Measurements from ENCODE around the gene LOXL4.

LOXL4 gene

GRCh38 chr10:98293550-98294269, 25.7 kb upstream of the LOXL4 start:
- no peak for TF ChIP-seq TAF1 (IDR thresholded peaks at IDR 0.05; ENCODE audit: borderline replicate concordance, low read depth, low read length)
- TF ChIP-seq POLR2A (IDR thresholded peaks at IDR 0.05; ENCODE audit: low read depth, low read length) = no peak
- TF ChIP-seq POLR2AphosphoS5 (IDR thresholded peaks at IDR 0.05; ENCODE audit: low read depth, low read length) = no peak
- no peak for DNase-seq (ENCODE audit: insufficient read length)
- FAIRE-seq = no peak

- TF ChIP-seq POLR2AphosphoS5 (IDR thresholded peaks at IDR 0.05; ENCODE audit: low read depth, low read length) = no peak
- no peak for TF ChIP-seq TAF1 (IDR thresholded peaks at IDR 0.05; ENCODE audit: borderline replicate concordance, low read depth, low read length)
- TF ChIP-seq POLR2A (IDR thresholded peaks at IDR 0.05; ENCODE audit: low read depth, low read length) = no peak
- no peak for DNase-seq (ENCODE audit: insufficient read length)
- FAIRE-seq = no peak
These were observed 25.0 kb upstream of the LOXL4 start for GRCh38 chr10:98292971-98293370.

- no peak for TF ChIP-seq POLR2AphosphoS5 (IDR thresholded peaks at IDR 0.05; ENCODE audit: low read depth, low read length)
- no peak for DNase-seq (ENCODE audit: insufficient read length)
- FAIRE-seq = no peak
These were observed 21.8 kb upstream of the LOXL4 start for GRCh38 chr10:98289802-98290209.

GRCh38 chr10:98287321-98287720, 19.3 kb upstream of the LOXL4 start:
- no peak for TF ChIP-seq POLR2A (IDR thresholded peaks at IDR 0.05; ENCODE audit: low read depth, low read length)
- no peak for FAIRE-seq
- DNase-seq (ENCODE audit: insufficient read length) = no peak

- no peak for DNase-seq (ENCODE audit: insufficient read length)
- no peak for TF ChIP-seq POLR2AphosphoS5 (IDR thresholded peaks at IDR 0.05; ENCODE audit: low read depth, low read length)
- TF ChIP-seq TAF1 (IDR thresholded peaks at IDR 0.05; ENCODE audit: borderline replicate concordance, low read depth, low read length) = no peak
- TF ChIP-seq POLR2A (IDR thresholded peaks at IDR 0.05; ENCODE audit: low read depth, low read length) = no peak
- FAIRE-seq = no peak
These were observed 18.4 kb upstream of the LOXL4 start for GRCh38 chr10:98286419-98286818.

GRCh38 chr10:98285416-98285815, 17.4 kb upstream of the LOXL4 start:
- FAIRE-seq = no peak
- TF ChIP-seq POLR2AphosphoS5 (IDR thresholded peaks at IDR 0.05; ENCODE audit: low read depth, low read length) (no peak), POLR2A (IDR thresholded peaks at IDR 0.05; ENCODE audit: low read depth, low read length) (no peak), TAF1 (IDR thresholded peaks at IDR 0.05; ENCODE audit: borderline replicate concordance, low read depth, low read length) (no peak)
- no peak for DNase-seq (ENCODE audit: insufficient read length)

GRCh38 chr10:98276311-98276710, 8.3 kb upstream of the LOXL4 start:
- TF ChIP-seq POLR2A (IDR thresholded peaks at IDR 0.05; ENCODE audit: low read depth, low read length) = no peak
- no peak for TF ChIP-seq POLR2AphosphoS5 (IDR thresholded peaks at IDR 0.05; ENCODE audit: low read depth, low read length)
- TF ChIP-seq TAF1 (IDR thresholded peaks at IDR 0.05; ENCODE audit: borderline replicate concordance, low read depth, low read length) = no peak
- DNase-seq (ENCODE audit: insufficient read length) = no peak
- no peak for FAIRE-seq

- no peak for FAIRE-seq
- no peak for DNase-seq (ENCODE audit: insufficient read length)
- TF ChIP-seq POLR2AphosphoS5 (IDR thresholded peaks at IDR 0.05; ENCODE audit: low read depth, low read length) (no peak), TAF1 (IDR thresholded peaks at IDR 0.05; ENCODE audit: borderline replicate concordance, low read depth, low read length) (no peak), POLR2A (IDR thresholded peaks at IDR 0.05; ENCODE audit: low read depth, low read length) (no peak)
These were observed 6.6 kb upstream of the LOXL4 start for GRCh38 chr10:98274562-98274961.

GRCh38 chr10:98273057-98273850, 5.3 kb upstream of the LOXL4 start:
- no peak for DNase-seq (ENCODE audit: insufficient read length)
- TF ChIP-seq POLR2AphosphoS5 (IDR thresholded peaks at IDR 0.05; ENCODE audit: low read depth, low read length) (no peak), TAF1 (IDR thresholded peaks at IDR 0.05; ENCODE audit: borderline replicate concordance, low read depth, low read length) (no peak), POLR2A (IDR thresholded peaks at IDR 0.05; ENCODE audit: low read depth, low read length) (no peak)
- no peak for FAIRE-seq

GRCh38 chr10:98272656-98273055, 4.7 kb upstream of the LOXL4 start:
- no peak for FAIRE-seq
- DNase-seq (ENCODE audit: insufficient read length) = no peak
- TF ChIP-seq POLR2AphosphoS5 (IDR thresholded peaks at IDR 0.05; ENCODE audit: low read depth, low read length) (no peak), TAF1 (IDR thresholded peaks at IDR 0.05; ENCODE audit: borderline replicate concordance, low read depth, low read length) (no peak), POLR2A (IDR thresholded peaks at IDR 0.05; ENCODE audit: low read depth, low read length) (no peak)

GRCh38 chr10:98272245-98272644, 4.3 kb upstream of the LOXL4 start:
- DNase-seq (ENCODE audit: insufficient read length) (no peak), FAIRE-seq (no peak)
- no peak for TF ChIP-seq POLR2AphosphoS5 (IDR thresholded peaks at IDR 0.05; ENCODE audit: low read depth, low read length)
- TF ChIP-seq TAF1 (IDR thresholded peaks at IDR 0.05; ENCODE audit: borderline replicate concordance, low read depth, low read length) = no peak
- no peak for TF ChIP-seq POLR2A (IDR thresholded peaks at IDR 0.05; ENCODE audit: low read depth, low read length)

GRCh38 chr10:98270786-98271185, 2.8 kb upstream of the LOXL4 start:
- no peak for DNase-seq (ENCODE audit: insufficient read length)
- TF ChIP-seq TAF1 (IDR thresholded peaks at IDR 0.05; ENCODE audit: borderline replicate concordance, low read depth, low read length) (no peak), POLR2A (IDR thresholded peaks at IDR 0.05; ENCODE audit: low read depth, low read length) (no peak), POLR2AphosphoS5 (IDR thresholded peaks at IDR 0.05; ENCODE audit: low read depth, low read length) (no peak)
- FAIRE-seq = no peak

Data from GM12892 (cell line).